D721Med (cell line): ENCODE data around the gene SPTBN4.

Source experiments
- DNase-seq: peaks from one replicate; pipeline ENCODE4 v3.0.0; 2011; ENCODE audit warnings: low spot score; ENCODE audit not compliant: insufficient read length
- FAIRE-seq: peaks from 2 replicates; lab custom pipeline; 2011; peaks lifted over from hg19 to GRCh38; lab: Jason Lieb, UNC
- CTCF ChIP-seq: IDR thresholded peaks from 2 replicates; pipeline ENCODE4 v1.5.1; 2012; ENCODE audit warnings: mild to moderate bottlenecking, control low read depth; ENCODE audit not compliant: insufficient read depth; ENCODE audit errors: missing control alignments

SPTBN4 gene

GRCh38 chr19:40442328-40443130 lies 24.3 kb upstream of the SPTBN4 start:
- DNase-seq, result no peak
- no peak for TF ChIP-seq CTCF
- no peak for FAIRE-seq

- TF ChIP-seq CTCF, result no peak
- peak; percentile 86 for DNase-seq
- no peak for FAIRE-seq
These were observed 23.4 kb upstream of the SPTBN4 start for GRCh38 chr19:40443131-40443999.

GRCh38 chr19:40444000-40444824 lies 22.6 kb upstream of the SPTBN4 start, which contains the start of gene SERTAD3:
SERTAD3 (minus strand) TSS chr19:40444335; CDS start chr19:40442080, 2,255 bp downstream.
- FAIRE-seq, result no peak

GRCh38 chr19:40444825-40445312 lies 21.9 kb upstream of the SPTBN4 start:
- DNase-seq (no peak), FAIRE-seq (no peak)
- TF ChIP-seq CTCF, result peak; percentile 56

More at GRCh38 chr19:40444000-40444824, 22.6 kb upstream of the SPTBN4 start, which contains the start of gene SERTAD3:
- no peak for TF ChIP-seq CTCF
- DNase-seq, result peak; percentile 84

GRCh38 chr19:40445780-40446262 lies 21.0 kb upstream of the SPTBN4 start:
- DNase-seq (no peak), FAIRE-seq (no peak)
- no peak for TF ChIP-seq CTCF

GRCh38 chr19:40446263-40446784 lies 20.5 kb upstream of the SPTBN4 start:
- no peak for FAIRE-seq
- no peak for TF ChIP-seq CTCF

More at GRCh38 chr19:40446263-40446784, 20.5 kb upstream of the SPTBN4 start:
- DNase-seq, result no peak
